Measurements from ENCODE around the gene DYDC1. TPM values are rescaled to one million over a fixed set of nuclear protein-coding genes. Genes with fewer than 3 reads are reported as not detected.

DYDC1 gene
- total RNA-seq, 4 donors from 2014 or later: not detected

- no peak overlapping the region for H3K27ac ChIP-seq
- no peaks in the 10 kb centered on the region for H3K36me3 ChIP-seq
- H3K4me3 ChIP-seq: no peak overlapping the region
- intact Hi-C loops (cut with DNase I; ENCODE audit: low total_unique reads): no loop called here
- TF ChIP-seq CTCF (IDR thresholded peaks at IDR 0.05) (no peak), POLR2A (IDR thresholded peaks at IDR 0.05) (no peak)
- no peak for DNase-seq
- no peaks in the 10 kb centered on the region for H3K27me3 ChIP-seq
- no peaks in the 10 kb centered on the region for H3K4me1 ChIP-seq
- H3K9me3 ChIP-seq: no peaks in the 10 kb centered on the region
Measured at GRCh38 chr10:80321183-80321582, 35.4 kb downstream of the DYDC1 start.

GRCh38 chr10:80320377-80320776 lies 36.2 kb downstream of the DYDC1 start:
- TF ChIP-seq CTCF (IDR thresholded peaks at IDR 0.05): no peak
- no peak for TF ChIP-seq POLR2A (IDR thresholded peaks at IDR 0.05)
- Histone ChIP-seq H3K4me3 (no peak overlapping the region), H3K4me1 (no peaks in the 10 kb centered on the region)

GRCh38 chr10:80319725-80320290 lies 36.7 kb downstream of the DYDC1 start:
- no peak for TF ChIP-seq CTCF (IDR thresholded peaks at IDR 0.05)
- no peak for TF ChIP-seq POLR2A (IDR thresholded peaks at IDR 0.05)
- no peak overlapping the region for H3K4me3 ChIP-seq

More at GRCh38 chr10:80320377-80320776, 36.2 kb downstream of the DYDC1 start:
- no peaks in the 10 kb centered on the region for H3K36me3 ChIP-seq
- intact Hi-C loops (cut with DNase I; ENCODE audit: low total_unique reads): no loop called here
- no peaks in the 10 kb centered on the region for H3K9me3 ChIP-seq
- DNase-seq: no peak
- no peak overlapping the region for H3K27ac ChIP-seq
- no peaks in the 10 kb centered on the region for H3K27me3 ChIP-seq

GRCh38 chr10:80319318-80319717 lies 37.2 kb downstream of the DYDC1 start:
- Histone ChIP-seq H3K9me3 (no peaks in the 10 kb centered on the region), H3K4me1 (no peaks in the 10 kb centered on the region), H3K27me3 (no peaks in the 10 kb centered on the region), H3K27ac (no peak overlapping the region), H3K36me3 (no peaks in the 10 kb centered on the region), H3K4me3 (no peak overlapping the region)
- no peak for DNase-seq
- TF ChIP-seq CTCF (IDR thresholded peaks at IDR 0.05) (no peak), POLR2A (IDR thresholded peaks at IDR 0.05) (no peak)
- intact Hi-C loops (cut with DNase I; ENCODE audit: low total_unique reads): no loop called here

More at GRCh38 chr10:80319725-80320290, 36.7 kb downstream of the DYDC1 start:
- H3K9me3 ChIP-seq: no peaks in the 10 kb centered on the region
- H3K27me3 ChIP-seq: no peaks in the 10 kb centered on the region
- H3K27ac ChIP-seq: no peak overlapping the region
- no peaks in the 10 kb centered on the region for H3K36me3 ChIP-seq
- no peaks in the 10 kb centered on the region for H3K4me1 ChIP-seq
- intact Hi-C loops (cut with DNase I; ENCODE audit: low total_unique reads): no loop called here
- no peak for DNase-seq

- Histone ChIP-seq H3K4me3 (no peak overlapping the region), H3K9me3 (no peaks in the 10 kb centered on the region), H3K27ac (no peak overlapping the region), H3K36me3 (no peaks in the 10 kb centered on the region), H3K4me1 (no peaks in the 10 kb centered on the region), H3K27me3 (no peaks in the 10 kb centered on the region)
- TF ChIP-seq POLR2A (IDR thresholded peaks at IDR 0.05): no peak
- TF ChIP-seq CTCF (IDR thresholded peaks at IDR 0.05): no peak
- no peak for DNase-seq
- intact Hi-C loops (cut with DNase I; ENCODE audit: low total_unique reads): no loop called here
Measured at GRCh38 chr10:80318742-80319141, 37.8 kb downstream of the DYDC1 start.
